Breast epithelium (tissue), 4 donors: ENCODE data around the gene MESP1. TPM values are rescaled to one million over a fixed set of nuclear protein-coding genes. Genes with fewer than 3 reads are reported as not detected.
"Not testable (repeated sequence)": the region's sequence is repeated elsewhere in the genome, so short reads cannot be mapped to it uniquely, and the experiment has no call there.

Source experiments
- DNase-seq, 2 donors: peaks; one replicate each; pipeline ENCODE4 v3.0.0-alpha.2; 2019; ENCODE audit warnings: low spot score in 2 of 2
- H3K27ac ChIP-seq, 2 donors: fragments of 200-600 bp; sonication (generic) in 1 of 2; one replicate each; pipeline ENCODE4 v1.5.1; 2016 to 2019; ENCODE audit warnings: mild to moderate bottlenecking in 1 of 2
- H3K27me3 ChIP-seq, 2 donors: fragments of 200-600 bp; sonication (generic) in 1 of 2; one replicate each; pipeline versions ENCODE4 v1.5.1 to v1.6.0; 2017 to 2019; ENCODE audit warnings: control low read depth in 1 of 2, mild to moderate bottlenecking in 1 of 2
- H3K36me3 ChIP-seq: fragments of 200-600 bp; one replicate; pipeline ENCODE4 v1.5.1; 2019
- H3K4me1 ChIP-seq, 2 donors: fragments of 200-600 bp; sonication (generic); one replicate each; pipeline ENCODE4 v1.5.1; 2016 to 2019; ENCODE audit warnings: control low read depth in 1 of 2
- H3K4me3 ChIP-seq, 3 donors: fragments of 200-600 bp; sonication (generic); 1 replicate in 2 of 3; 2 replicates in 1 of 3; pipeline ENCODE4 v1.5.1; 2016 to 2019; ENCODE audit warnings: mild to moderate bottlenecking in 3 of 3, moderate library complexity in 2 of 3
- H3K9me3 ChIP-seq, 2 donors: fragments of 200-600 bp; sonication (generic) in 1 of 2; one replicate each; pipeline ENCODE4 v1.5.1; 2016 to 2019; ENCODE audit warnings: control low read depth in 1 of 2
- CTCF ChIP-seq, 3 donors: fragments of 450-650 bp; IDR thresholded peaks; one replicate each; pipeline ENCODE4 v1.5.1; 2016 to 2017; ENCODE audit warnings: antibody characterized with exemption in 3 of 3, mild to moderate bottlenecking in 3 of 3, moderate library complexity in 3 of 3
- POLR2A ChIP-seq: fragments of 450-650 bp; IDR thresholded peaks from one replicate; pipeline ENCODE4 v1.6.1; 2016; ENCODE audit warnings: antibody characterized with exemption, mild to moderate bottlenecking, moderate library complexity
- POLR2AphosphoS5 ChIP-seq, 3 donors: sonication (generic); formaldehyde crosslinking; IDR thresholded peaks; one replicate each; pipeline ENCODE4 v1.6.1; 2017; ENCODE audit warnings: antibody characterized with exemption in 3 of 3
- intact Hi-C: fragments of 100-400 bp; cut with DNase I; formaldehyde crosslinking; loops from one replicate; pipeline ENCODE4 v1.15.1; 2023; ENCODE audit warnings: low total_unique reads
- total RNA-seq, 3 donors: library from RNA; depleted of rRNA; stranded (reverse); fragments of >200 nt; gene quantifications; one replicate each; pipeline ENCODE4 v1.1.0, GENCODE V29; 2016

The MESP1 gene
- total RNA-seq, 3 donors from 2014 or later: 5.9 to 12.8 (median 6.2) TPM

- H3K27ac ChIP-seq: peak overlapping the region; percentile 54 to 74
- intact Hi-C loops: no loop called here
- H3K4me1 ChIP-seq: peaks cover 0 to 5% of the 10 kb centered on the region in 2 donors
- TF ChIP-seq CTCF (IDR thresholded peaks at IDR 0.05) (no peak), POLR2AphosphoS5 (IDR thresholded peaks at IDR 0.05) (no peak), POLR2A (no peak)
- H3K27me3 ChIP-seq: no peaks in the 10 kb centered on the region
- no peak overlapping the region for H3K4me3 ChIP-seq
- no peak for DNase-seq
- H3K9me3 ChIP-seq: no peaks in the 10 kb centered on the region
- no peaks in the 10 kb centered on the region for H3K36me3 ChIP-seq
Measured at GRCh38 chr15:89783111-89783860, 32.2 kb upstream of the MESP1 start.

GRCh38 chr15:89782619-89782950 lies 31.5 kb upstream of the MESP1 start:
- H3K27ac ChIP-seq: peak overlapping the region; percentile 61 to 74
- H3K36me3 ChIP-seq, H3K4me3 ChIP-seq, intact Hi-C loops, H3K4me1 ChIP-seq, H3K27me3 ChIP-seq, DNase-seq, H3K9me3 ChIP-seq: not testable (repeated sequence)

GRCh38 chr15:89781891-89782618 lies 31.0 kb upstream of the MESP1 start:
- Histone ChIP-seq H3K36me3 (no peaks in the 10 kb centered on the region), H3K4me3 (no peak overlapping the region), H3K4me1 (peaks cover 0 to 5% of the 10 kb centered on the region in 2 donors), H3K27me3 (no peaks in the 10 kb centered on the region), H3K9me3 (no peaks in the 10 kb centered on the region), H3K27ac (peak overlapping the region; percentile 61 to 74)
- DNase-seq: peak in 1 of 2 donors; percentile 68
- intact Hi-C loops: no loop called here
- peak in 2 of 3 donors; percentile 25 to 41 for TF ChIP-seq POLR2AphosphoS5 (IDR thresholded peaks at IDR 0.05)
- TF ChIP-seq POLR2A: no peak
- TF ChIP-seq CTCF (IDR thresholded peaks at IDR 0.05): no peak

GRCh38 chr15:89781055-89781454 lies 30.0 kb upstream of the MESP1 start:
- Histone ChIP-seq H3K4me1 (peaks cover 0 to 5% of the 10 kb centered on the region in 2 donors), H3K4me3 (no peak overlapping the region), H3K27ac (peak overlapping the region; percentile 52 to 74), H3K27me3 (no peaks in the 10 kb centered on the region), H3K9me3 (no peaks in the 10 kb centered on the region), H3K36me3 (no peaks in the 10 kb centered on the region)
- no peak for DNase-seq
- intact Hi-C loops: no loop called here
- TF ChIP-seq CTCF (IDR thresholded peaks at IDR 0.05) (no peak), POLR2A (no peak), POLR2AphosphoS5 (IDR thresholded peaks at IDR 0.05) (no peak)

- no peak for DNase-seq
- Histone ChIP-seq H3K4me3 (no peak overlapping the region), H3K27me3 (no peaks in the 10 kb centered on the region), H3K27ac (peak overlapping the region; percentile 32 to 74), H3K36me3 (no peaks in the 10 kb centered on the region), H3K4me1 (peaks cover 0 to 5% of the 10 kb centered on the region in 2 donors), H3K9me3 (no peaks in the 10 kb centered on the region)
- TF ChIP-seq CTCF (IDR thresholded peaks at IDR 0.05) (no peak), POLR2AphosphoS5 (IDR thresholded peaks at IDR 0.05) (no peak), POLR2A (no peak)
- intact Hi-C loops: no loop called here
Measured at GRCh38 chr15:89780601-89781000, 29.6 kb upstream of the MESP1 start.
